ENCODE data around the gene GRIN3B.

GRIN3B gene

DNA sequence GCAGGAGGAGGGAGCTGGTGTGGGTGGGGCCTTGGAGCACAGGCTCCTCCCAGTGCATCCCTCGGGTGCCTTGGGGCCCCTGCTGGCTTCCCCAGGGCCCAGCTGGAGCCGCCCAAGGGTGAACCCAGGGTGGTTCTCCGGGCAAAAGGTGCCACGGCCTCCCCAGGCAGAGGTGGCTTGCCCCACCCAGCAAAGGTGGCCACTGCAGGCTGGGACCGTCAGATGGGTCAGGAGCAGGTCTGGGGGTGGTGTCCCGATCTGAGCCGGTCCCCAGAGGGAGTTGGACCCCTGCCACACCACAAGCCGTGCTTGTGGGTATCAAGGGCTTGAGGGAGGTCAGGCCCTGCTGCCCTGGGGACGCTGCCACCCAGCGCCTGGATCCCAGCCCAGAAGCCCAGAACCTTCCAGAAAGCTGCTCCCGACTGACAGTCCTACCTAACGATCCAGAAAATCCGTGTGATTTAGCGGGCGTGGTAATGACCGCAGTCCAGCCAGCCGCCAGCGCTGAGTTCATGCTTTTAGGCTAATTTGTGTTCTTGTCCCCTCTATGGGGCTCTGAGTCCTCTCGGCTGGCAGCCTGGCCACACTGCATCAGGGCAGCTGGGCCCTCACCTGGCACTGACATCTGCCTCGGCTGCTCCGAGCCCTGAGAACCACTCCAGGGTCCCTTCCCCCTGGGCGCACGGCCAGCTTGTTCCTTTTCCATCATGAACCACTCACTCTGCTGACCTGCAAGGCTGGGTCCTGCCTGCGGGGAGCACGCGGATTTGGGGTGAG, 5.0 kb upstream of the GRIN3B start:
- no peaks in the 10 kb centered on the region for H4K20me1 ChIP-seq (ENCODE audit: insufficient read depth)
- no peak overlapping the region for H3K27ac ChIP-seq
- H2AFZ ChIP-seq (ENCODE audit: low read depth), result no peak overlapping the region
- TF ChIP-seq, protein P1, sequence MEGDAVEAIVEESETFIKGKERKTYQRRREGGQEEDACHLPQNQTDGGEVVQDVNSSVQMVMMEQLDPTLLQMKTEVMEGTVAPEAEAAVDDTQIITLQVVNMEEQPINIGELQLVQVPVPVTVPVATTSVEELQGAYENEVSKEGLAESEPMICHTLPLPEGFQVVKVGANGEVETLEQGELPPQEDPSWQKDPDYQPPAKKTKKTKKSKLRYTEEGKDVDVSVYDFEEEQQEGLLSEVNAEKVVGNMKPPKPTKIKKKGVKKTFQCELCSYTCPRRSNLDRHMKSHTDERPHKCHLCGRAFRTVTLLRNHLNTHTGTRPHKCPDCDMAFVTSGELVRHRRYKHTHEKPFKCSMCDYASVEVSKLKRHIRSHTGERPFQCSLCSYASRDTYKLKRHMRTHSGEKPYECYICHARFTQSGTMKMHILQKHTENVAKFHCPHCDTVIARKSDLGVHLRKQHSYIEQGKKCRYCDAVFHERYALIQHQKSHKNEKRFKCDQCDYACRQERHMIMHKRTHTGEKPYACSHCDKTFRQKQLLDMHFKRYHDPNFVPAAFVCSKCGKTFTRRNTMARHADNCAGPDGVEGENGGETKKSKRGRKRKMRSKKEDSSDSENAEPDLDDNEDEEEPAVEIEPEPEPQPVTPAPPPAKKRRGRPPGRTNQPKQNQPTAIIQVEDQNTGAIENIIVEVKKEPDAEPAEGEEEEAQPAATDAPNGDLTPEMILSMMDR (conservative IDR thresholded peaks at IDR 0.05; ENCODE audit: low read depth, low read length), result no peak
- H3K4me2 ChIP-seq, result peak overlapping the region; percentile 73; the same call in 1 of the 2 replicates
- peaks cover 16% of the 10 kb centered on the region; the same call in 1 of the 2 replicates for H3K27me3 ChIP-seq (ENCODE audit: insufficient read depth, low read depth)
- peaks cover 22% of the 10 kb centered on the region for H3K4me1 ChIP-seq (ENCODE audit: low read depth, poor library complexity, severe bottlenecking)
- no peaks in the 10 kb centered on the region for H3K36me3 ChIP-seq (ENCODE audit: insufficient read depth)
- H3K9ac ChIP-seq, result no peak overlapping the region
- no peak overlapping the region for H3K4me3 ChIP-seq (IDR thresholded peaks at IDR 0.05; ENCODE audit: insufficient read depth, low read depth, low read length)
- no peaks in the 10 kb centered on the region for H3K79me2 ChIP-seq (ENCODE audit: insufficient read depth, low read depth)

DNA sequence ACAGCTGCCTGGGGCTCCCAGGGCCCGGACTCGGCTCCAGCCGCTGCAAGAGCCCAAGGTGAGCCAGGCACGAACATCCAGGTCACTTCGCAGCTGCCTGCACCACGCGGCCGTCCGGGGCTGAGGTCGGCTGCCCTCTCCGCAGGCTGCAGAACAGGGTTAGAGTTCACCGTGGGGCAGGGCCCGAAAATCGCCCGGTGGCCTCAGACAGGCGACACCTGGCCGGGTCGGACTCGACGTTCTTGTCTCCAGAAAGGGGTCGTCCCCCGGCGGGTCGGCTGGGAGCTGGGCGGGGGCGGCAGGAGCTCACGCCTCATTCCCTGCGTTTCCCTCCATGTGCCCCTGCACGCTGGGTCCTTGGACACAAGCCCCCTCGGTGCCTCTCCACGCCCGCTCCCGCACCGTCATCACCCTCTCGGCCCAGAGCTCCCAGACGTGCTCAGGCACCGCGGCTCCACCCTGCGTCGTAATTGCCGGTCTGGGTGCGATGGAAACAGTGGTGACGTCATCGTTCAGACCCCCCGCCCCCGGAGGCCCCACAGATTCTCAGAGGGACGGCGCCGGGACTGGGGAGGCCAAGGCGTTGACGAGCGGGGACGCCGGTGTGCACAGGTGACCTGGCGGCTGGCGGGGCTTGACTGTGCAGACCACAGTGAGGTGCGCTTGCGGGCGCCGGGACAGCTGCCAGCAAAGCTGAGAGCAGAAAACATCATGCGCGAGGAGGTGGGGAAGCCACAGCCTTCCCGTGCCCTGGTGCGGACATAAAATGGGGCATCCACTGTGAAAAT, 4.0 kb upstream of the GRIN3B start:
- peak overlapping the region; percentile 73 for H3K4me2 ChIP-seq

DNA sequence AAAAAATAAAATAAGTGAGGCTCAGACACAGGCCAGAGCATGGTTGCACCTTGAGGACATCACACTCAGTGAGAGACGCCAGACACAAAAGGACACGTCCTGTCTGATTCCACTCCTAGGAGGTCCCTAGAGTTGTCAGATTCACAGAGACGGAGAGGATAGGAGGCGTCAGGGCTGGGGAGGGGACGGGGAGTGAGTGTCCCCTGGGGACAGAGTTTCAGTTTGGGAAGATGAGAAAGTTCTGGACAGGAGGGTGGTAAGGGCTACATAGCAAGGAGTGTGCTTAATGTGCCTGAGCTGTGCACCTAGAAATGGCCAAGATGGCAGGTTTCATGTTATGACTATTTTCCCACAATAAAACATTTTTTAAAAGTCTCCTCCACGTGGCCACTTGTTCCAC, 2.2 kb upstream of the GRIN3B start:
- H3K36me3 ChIP-seq (ENCODE audit: insufficient read depth), result no peaks in the 10 kb centered on the region
- no peak overlapping the region for H3K27ac ChIP-seq
- H3K27me3 ChIP-seq (ENCODE audit: insufficient read depth, low read depth), result peaks cover 16% of the 10 kb centered on the region; the same call in 1 of the 2 replicates
- H3K4me1 ChIP-seq (ENCODE audit: low read depth, poor library complexity, severe bottlenecking), result peaks cover 22% of the 10 kb centered on the region
- H3K4me2 ChIP-seq, result no peak overlapping the region
- TF ChIP-seq, protein P1 (conservative IDR thresholded peaks at IDR 0.05; ENCODE audit: low read depth, low read length), result no peak
- no peaks in the 10 kb centered on the region for H4K20me1 ChIP-seq (ENCODE audit: insufficient read depth)
- no peak overlapping the region for H2AFZ ChIP-seq (ENCODE audit: low read depth)
- H3K79me2 ChIP-seq (ENCODE audit: insufficient read depth, low read depth), result no peaks in the 10 kb centered on the region
- no peak overlapping the region for H3K4me3 ChIP-seq (IDR thresholded peaks at IDR 0.05; ENCODE audit: insufficient read depth, low read depth, low read length)
- no peak overlapping the region for H3K9ac ChIP-seq

More for the DNA sequence above, 4.0 kb upstream of the GRIN3B start:
- Histone ChIP-seq H3K4me1 (ENCODE audit: low read depth, poor library complexity, severe bottlenecking) (peaks cover 22% of the 10 kb centered on the region), H3K79me2 (ENCODE audit: insufficient read depth, low read depth) (no peaks in the 10 kb centered on the region), H3K27me3 (ENCODE audit: insufficient read depth, low read depth) (peaks cover 16% of the 10 kb centered on the region; the same call in 1 of the 2 replicates), H2AFZ (ENCODE audit: low read depth) (no peak overlapping the region), H3K4me3 (IDR thresholded peaks at IDR 0.05; ENCODE audit: insufficient read depth, low read depth, low read length) (no peak overlapping the region), H3K36me3 (ENCODE audit: insufficient read depth) (no peaks in the 10 kb centered on the region), H3K27ac (no peak overlapping the region), H3K9ac (no peak overlapping the region; the same call in 1 of the 2 replicates), H4K20me1 (ENCODE audit: insufficient read depth) (no peaks in the 10 kb centered on the region)
- TF ChIP-seq, protein P1 (conservative IDR thresholded peaks at IDR 0.05; ENCODE audit: low read depth, low read length), result no peak

DNA sequence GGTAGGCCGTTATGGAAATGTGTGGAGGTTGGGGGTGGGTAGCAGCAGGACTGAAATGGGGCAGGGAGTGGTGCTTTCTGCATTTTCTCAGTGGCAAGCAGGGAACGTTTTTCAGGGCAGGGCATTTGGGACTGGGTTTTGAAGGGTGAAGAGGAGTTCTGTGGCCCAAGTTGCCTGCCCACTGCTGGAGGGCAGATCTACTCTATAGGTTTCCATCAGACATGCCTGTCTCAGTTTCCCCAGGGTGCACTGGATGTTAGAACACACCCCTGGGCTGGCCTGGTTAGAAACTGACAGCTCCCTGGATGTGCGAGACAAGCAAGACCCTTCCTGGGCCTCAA, 870 bp upstream of the GRIN3B start:
- Histone ChIP-seq H3K27ac (no peak overlapping the region), H3K4me1 (ENCODE audit: low read depth, poor library complexity, severe bottlenecking) (peaks cover 22% of the 10 kb centered on the region), H3K4me2 (no peak overlapping the region), H3K36me3 (ENCODE audit: insufficient read depth) (no peaks in the 10 kb centered on the region), H3K9ac (no peak overlapping the region), H3K27me3 (ENCODE audit: insufficient read depth, low read depth) (peaks cover 16% of the 10 kb centered on the region; the same call in 1 of the 2 replicates), H3K79me2 (ENCODE audit: insufficient read depth, low read depth) (no peaks in the 10 kb centered on the region), H2AFZ (ENCODE audit: low read depth) (no peak overlapping the region), H3K4me3 (IDR thresholded peaks at IDR 0.05; ENCODE audit: insufficient read depth, low read depth, low read length) (no peak overlapping the region), H4K20me1 (ENCODE audit: insufficient read depth) (no peaks in the 10 kb centered on the region)
- TF ChIP-seq, protein P1 (conservative IDR thresholded peaks at IDR 0.05; ENCODE audit: low read depth, low read length), result no peak
